K562 (cell line): Measurements from ENCODE around the gene CEL. TPM values are rescaled to one million over a fixed set of nuclear protein-coding genes. Genes with fewer than 3 reads are reported as not detected.

Experiments used
- ATAC-seq: fragments of 200-7000 bp; cut with Tn5 transposase; 3 replicates; pipeline ENCODE4 v1.9.1; 2020; ENCODE audit warnings: moderate library complexity
- BruUV-seq: library from RNA; stranded (reverse); fragments of 400-500 nt; replicated peaks from 2 replicates; lab custom pipeline; 2021; lab: Mats Ljungman, UMichigan
- CTCF ChIA-PET: fragments of 300-600 bp; formaldehyde crosslinking; extraction: SDS; loops from one replicate; lab custom pipeline; 2021; ENCODE audit warnings: low intra/inter-chr PET ratio; lab: Yijun Ruan, JAX
- POLR2A ChIA-PET: fragments of 300-600, 350-650 bp; sonication (Branson Sonifier 250); formaldehyde crosslinking; extraction: SDS; loops from one replicate; lab custom pipeline; 2021; ENCODE audit warnings: antibody characterized with exemption, inconsistent platforms; lab: Yijun Ruan, JAX
- DNase-seq, 4 experiments: peaks; one replicate each; pipeline versions ENCODE4 v3.0.0 to v3.0.0-alpha.2; 2011 to 2018; ENCODE audit warnings: low spot score in 3 of 4, mixed read lengths in 3 of 4; ENCODE audit errors: extremely low read depth in 1 of 4
- FAIRE-seq: peaks from 2 replicates; lab custom pipeline; 2011; peaks lifted over from hg19 to GRCh38; lab: Jason Lieb, UNC
- H2AFZ ChIP-seq: 2 replicates; pipeline ENCODE4 v1.6.0; 2011; ENCODE audit warnings: low read depth, low read length, control low read depth, inconsistent platforms
- H3K27ac ChIP-seq: fragments of 200-600 bp; 3 replicates; pipeline ENCODE4 v1.8.0; 2011; ENCODE audit warnings: low read depth, mild to moderate bottlenecking, control low read depth, inconsistent platforms, low read length, moderate library complexity, mixed read lengths; ENCODE audit errors: extremely low read depth
- H3K27me3 ChIP-seq, 2 experiments: fragments of 300-600 bp in 1 of 2; 2 replicates in 1 of 2; 3 replicates in 1 of 2; pipeline versions ENCODE4 v1.6.0 to v1.8.0; 2011; ENCODE audit warnings: inconsistent platforms in 2 of 2, low read length in 2 of 2, mild to moderate bottlenecking in 1 of 2, mixed read lengths in 1 of 2, moderate library complexity in 1 of 2; ENCODE audit not compliant: control insufficient read depth in 2 of 2, insufficient read depth in 2 of 2
- H3K36me3 ChIP-seq: fragments of 300-600 bp; 3 replicates; pipeline ENCODE4 v1.8.0; 2011; ENCODE audit warnings: mild to moderate bottlenecking, low read length, inconsistent platforms; ENCODE audit not compliant: control insufficient read depth, insufficient read depth
- H3K4me1 ChIP-seq, 2 experiments: fragments of 200-600 bp in 1 of 2; replicated peaks in 1 of 2; 2 replicates in 1 of 2; 3 replicates in 1 of 2; pipeline versions ENCODE4 v1.5.1 to v1.8.0; 2011; ENCODE audit warnings: inconsistent platforms in 2 of 2, low read length in 2 of 2, mild to moderate bottlenecking in 1 of 2, mixed read lengths in 1 of 2, moderate library complexity in 1 of 2; ENCODE audit not compliant: control insufficient read depth in 2 of 2, insufficient read depth in 2 of 2
- H3K4me2 ChIP-seq: 2 replicates; pipeline ENCODE4 v1.6.1; 2011; ENCODE audit warnings: low read length, control low read depth, inconsistent platforms, mixed read lengths; ENCODE audit not compliant: insufficient read depth
- H3K4me3 ChIP-seq: fragments of 200-600 bp; sonication (generic), shearing (Covaris generic); 2 replicates; pipeline ENCODE4 v1.5.1; 2016; ENCODE audit warnings: control low read depth, inconsistent platforms
- H3K79me2 ChIP-seq: fragments of 200-600 bp; 3 replicates; pipeline ENCODE4 v1.8.0; 2011; ENCODE audit warnings: low read length, inconsistent platforms; ENCODE audit not compliant: control insufficient read depth, insufficient read depth
- H3K9ac ChIP-seq, 2 experiments: 2 replicates each; pipeline versions ENCODE4 v1.6.0 to v1.6.1; 2011; ENCODE audit warnings: low read depth in 2 of 2, low read length in 2 of 2, control low read depth in 1 of 2, inconsistent platforms in 1 of 2, mild to moderate bottlenecking in 1 of 2, mixed read lengths in 1 of 2; ENCODE audit not compliant: insufficient read depth in 1 of 2
- H3K9me1 ChIP-seq: one replicate; pipeline ENCODE4 v1.6.0; 2011; ENCODE audit warnings: inconsistent platforms, mild to moderate bottlenecking, low read length, moderate library complexity; ENCODE audit not compliant: control insufficient read depth, insufficient read depth
- H3K9me3 ChIP-seq: replicated peaks from 2 replicates; pipeline ENCODE4 v1.5.1; 2011; ENCODE audit warnings: low read depth, low read length, inconsistent platforms; ENCODE audit not compliant: control insufficient read depth, insufficient read depth
- H4K20me1 ChIP-seq: replicated peaks from 2 replicates; pipeline ENCODE4 v1.6.1; 2011; ENCODE audit warnings: low read length, inconsistent platforms, mixed read lengths; ENCODE audit not compliant: control insufficient read depth, insufficient read depth
- CAMTA2 ChIP-seq: fragments of 250-450 bp; sonication (Bioruptor Pico); conservative IDR thresholded peaks from 2 replicates; pipeline ENCODE4 v1.5.1; 2022
- EWSR1 ChIP-seq: fragments of 450-650 bp; IDR thresholded peaks from 2 replicates; pipeline ENCODE4 v1.6.1; 2018; ENCODE audit warnings: borderline replicate concordance, mild to moderate bottlenecking, low read depth, moderate library complexity; ENCODE audit not compliant: partially characterized antibody
- POLR2G ChIP-seq: fragments of 200-400 bp; formaldehyde crosslinking; IDR thresholded peaks from 2 replicates; pipeline ENCODE4 v1.6.1; 2017; ENCODE audit warnings: low read depth, mild to moderate bottlenecking, antibody characterized with exemption, low read length, moderate library complexity
- WGBS: fragments of 100-300 bp; shearing (Covaris generic); methylation state at CpG from one replicate; pipeline ENCODE4 v1.1.6; 2016; ENCODE audit warnings: low coverage, mixed read lengths; ENCODE audit not compliant: insufficient coverage; ENCODE audit errors: missing lambda C conversion rate; 5-methylcytosine and 5-hydroxymethylcytosine counted together
- in situ Hi-C: fragments of 300-500 bp; cut with MboI; formaldehyde crosslinking; loops from 4 replicates; pipeline ENCODE4 v1.15.0; 2018; ENCODE audit warnings: inconsistent platforms, mixed read lengths
- intact Hi-C: fragments of 100-400 bp; cut with micrococcal nuclease; formaldehyde crosslinking; loops from 2 replicates; pipeline ENCODE4 v1.14.2; 2022
- polyA plus RNA-seq, 8 experiments: library from polyadenylated mRNA; depleted of rRNA in 4 of 8; stranded (reverse) in 5 of 8; unstranded in 3 of 8; fragments of >200 nt; fragmentation: Nextera tagmentation in 2 of 8; fragmentation: Illumina TruSeq in 1 of 8; extraction: Ambion mirVana in 2 of 8; extraction: Trizol in 1 of 8; gene quantifications; 2 replicates each; pipeline versions ENCODE4 v1.2.1 to v1.2.3, GENCODE V29; 2011 to 2014; ENCODE audit warnings: inconsistent platforms in 1 of 8, missing spikeins in 1 of 8
- total RNA-seq, 7 experiments: library from RNA; depleted of rRNA in 6 of 7; stranded (reverse); fragments of >200 nt in 6 of 7; fragmentation: Illumina TruSeq in 2 of 7; extraction: Trizol in 2 of 7; gene quantifications; 2 replicates each; pipeline versions ENCODE4 v1.2.1 to v1.2.3, GENCODE V29; 2011 to 2021; ENCODE audit warnings: low replicate concordance in 1 of 7

CEL gene
- total and polyA plus RNA-seq, 9 of the 15 experiments (the other 6 are each of a cell fraction or from before 2014, with no cell fraction given): 0.09 to 3.0 (median 0.51) TPM; not detected in 2

GRCh38 chr9:133101356-133102189 is 39.8 kb downstream of the CEL start:
- peaks cover 3% of the 10 kb centered on the region for H3K9me1 ChIP-seq
- ChIA-PET POLR2A (interaction anchor here (0.6 to 1.3 kb wide), 3 partner anchors 43 to 949 kb away, joined by 3 to 4 read pairs (median 3); no protein-coding TSS in a partner anchor), CTCF (interaction anchor here (3.7 kb wide), 1 partner anchor 42 kb away, joined by 26 read pairs; no protein-coding TSS in a partner anchor)
- FAIRE-seq (no peak), ATAC-seq (no peak), DNase-seq (no peak)
- H3K79me2 ChIP-seq: no peaks in the 10 kb centered on the region
- no peak overlapping the region for H3K4me2 ChIP-seq
- peaks cover 7% of the 10 kb centered on the region; the same call in 1 of the 2 replicates for H4K20me1 ChIP-seq
- intact Hi-C loops (loop anchor here (2.0 kb wide), 1 partner anchor 79 kb away; no protein-coding TSS in a partner anchor), in situ Hi-C loops (no loop called here)
- peaks cover 88% of the 10 kb centered on the region for H3K36me3 ChIP-seq
- 97% methylated on average over 28 of the region's 32 CpGs for WGBS
- no peak overlapping the region for H3K9ac ChIP-seq
- peaks cover 10% of the 10 kb centered on the region for H3K9me3 ChIP-seq
- H2AFZ ChIP-seq: no peak overlapping the region
- TF ChIP-seq EWSR1 (no peak), POLR2G (peak; percentile 44; the same call in 1 of the 2 replicates), CAMTA2 (CRISPR knock-in tag) (no peak)
- H3K27me3 ChIP-seq: no peaks in the 10 kb centered on the region
- no peak overlapping the region for H3K27ac ChIP-seq
- peaks cover 0 to 12% of the 10 kb centered on the region in 2 experiments; a peak in 1 of 5 replicates for H3K4me1 ChIP-seq
- H3K4me3 ChIP-seq: no peak overlapping the region
- no TSS peak for BruUV-seq
